Mesendoderm (in vitro differentiated cells): ENCODE data around the gene MSH3.

Source experiments
- DNase-seq: peaks from one replicate; pipeline ENCODE4 v3.0.0; 2013
- H2AK5ac ChIP-seq: 2 replicates; pipeline ENCODE4 v1.6.1; 2013; ENCODE audit warnings: low read length, inconsistent platforms
- H2BK120ac ChIP-seq: 2 replicates; pipeline ENCODE4 v1.6.1; 2013; ENCODE audit warnings: low read depth, mild to moderate bottlenecking, low read length, moderate library complexity, mixed read lengths
- H2BK15ac ChIP-seq: replicated peaks from 2 replicates; pipeline ENCODE4 v1.6.1; 2013; ENCODE audit warnings: low read depth, mild to moderate bottlenecking, moderate library complexity
- H2BK5ac ChIP-seq: 2 replicates; pipeline ENCODE4 v1.6.1; 2013; ENCODE audit warnings: low read length, inconsistent platforms
- H3K18ac ChIP-seq: 2 replicates; pipeline ENCODE4 v1.6.1; 2013; ENCODE audit warnings: mild to moderate bottlenecking, low read length, mixed read lengths
- H3K23ac ChIP-seq: one replicate; pipeline ENCODE4 v1.6.1; 2013; ENCODE audit warnings: low read length
- H3K27ac ChIP-seq: 2 replicates; pipeline ENCODE4 v1.5.1; 2013; ENCODE audit warnings: low read depth, mild to moderate bottlenecking, inconsistent platforms, low read length, moderate library complexity
- H3K27me3 ChIP-seq: 2 replicates; pipeline ENCODE4 v1.6.1; 2013; ENCODE audit warnings: low read length, control low read depth, mild to moderate bottlenecking, inconsistent platforms; ENCODE audit not compliant: insufficient read depth, poor library complexity
- H3K36me3 ChIP-seq: 2 replicates; pipeline ENCODE4 v1.6.1; 2013; ENCODE audit warnings: low read length, inconsistent platforms; ENCODE audit not compliant: control insufficient read depth, insufficient read depth
- H3K4ac ChIP-seq: one replicate; pipeline ENCODE4 v1.6.1; 2013; ENCODE audit warnings: low read depth, mild to moderate bottlenecking, low read length, moderate library complexity
- H3K4me1 ChIP-seq: 2 replicates; pipeline ENCODE4 v1.6.1; 2013; ENCODE audit warnings: low read depth, low read length, inconsistent platforms; ENCODE audit not compliant: control insufficient read depth
- H3K4me2 ChIP-seq: 2 replicates; pipeline ENCODE4 v1.6.1; 2013; ENCODE audit warnings: low read length
- H3K4me3 ChIP-seq: 2 replicates; pipeline ENCODE4 v1.5.1; 2013; ENCODE audit warnings: mild to moderate bottlenecking, low read length
- H3K56ac ChIP-seq: one replicate; pipeline ENCODE4 v1.6.1; 2013; ENCODE audit warnings: low read length
- H3K79me1 ChIP-seq: 2 replicates; pipeline ENCODE4 v1.6.1; 2013; ENCODE audit warnings: low read length, inconsistent platforms
- H3K79me2 ChIP-seq: 2 replicates; pipeline ENCODE4 v1.6.1; 2013; ENCODE audit warnings: mild to moderate bottlenecking, low read length; ENCODE audit not compliant: control insufficient read depth, insufficient read depth
- H3K9ac ChIP-seq: 2 replicates; pipeline ENCODE4 v1.6.1; 2013; ENCODE audit warnings: low read length, inconsistent platforms
- H4K5ac ChIP-seq: one replicate; pipeline ENCODE4 v1.6.1; 2013; ENCODE audit warnings: low read length
- H4K8ac ChIP-seq: one replicate; pipeline ENCODE4 v1.6.1; 2013; ENCODE audit warnings: low read depth, mild to moderate bottlenecking, control low read depth, low read length, moderate library complexity
- WGBS: extraction: QIAGEN DNeasy Blood & Tissue Kit; methylation state at CpG from one replicate; pipeline ENCODE4 v1.1.7; 2013; ENCODE audit warnings: low lambda C conversion rate, missing lambda C conversion rate; ENCODE audit not compliant: insufficient coverage; ENCODE audit errors: extremely low coverage; 5-methylcytosine and 5-hydroxymethylcytosine counted together

Gene MSH3

DNA sequence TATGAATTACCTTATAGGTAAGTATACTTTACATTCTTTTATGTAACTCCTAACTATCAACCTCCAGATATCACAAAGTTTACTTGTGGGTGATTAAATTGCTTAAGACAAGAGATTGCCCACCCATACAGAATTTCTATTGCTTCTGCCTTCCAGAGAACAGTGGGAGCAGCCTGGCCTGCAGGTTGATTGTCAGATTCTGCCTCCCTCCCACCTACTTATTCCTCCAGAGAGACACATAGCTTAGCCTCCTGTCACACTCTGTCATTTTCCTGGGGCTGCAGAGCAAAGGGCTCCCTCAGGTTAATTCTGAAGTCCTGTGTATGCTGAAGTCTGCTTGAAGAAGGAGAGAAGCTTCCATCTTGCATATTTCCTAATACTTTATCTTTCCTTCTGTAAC is 48.8 kb downstream of the MSH3 start:
- Histone ChIP-seq H3K4me3 (no peak overlapping the region), H3K56ac (no peak overlapping the region), H3K4me1 (peaks cover 3% of the 10 kb centered on the region), H4K8ac (no peak overlapping the region), H4K5ac (no peak overlapping the region), H2BK15ac (no peak overlapping the region), H2BK120ac (no peak overlapping the region), H3K23ac (no peak overlapping the region), H3K27me3 (no peaks in the 10 kb centered on the region), H3K18ac (no peak overlapping the region), H3K79me1 (no peaks in the 10 kb centered on the region), H2AK5ac (no peak overlapping the region), H3K27ac (no peak overlapping the region), H3K9ac (no peak overlapping the region), H3K4ac (no peak overlapping the region), H3K36me3 (no peaks in the 10 kb centered on the region), H3K4me2 (no peak overlapping the region), H2BK5ac (no peak overlapping the region), H3K79me2 (no peaks in the 10 kb centered on the region)
- DNase-seq = no peak

DNA sequence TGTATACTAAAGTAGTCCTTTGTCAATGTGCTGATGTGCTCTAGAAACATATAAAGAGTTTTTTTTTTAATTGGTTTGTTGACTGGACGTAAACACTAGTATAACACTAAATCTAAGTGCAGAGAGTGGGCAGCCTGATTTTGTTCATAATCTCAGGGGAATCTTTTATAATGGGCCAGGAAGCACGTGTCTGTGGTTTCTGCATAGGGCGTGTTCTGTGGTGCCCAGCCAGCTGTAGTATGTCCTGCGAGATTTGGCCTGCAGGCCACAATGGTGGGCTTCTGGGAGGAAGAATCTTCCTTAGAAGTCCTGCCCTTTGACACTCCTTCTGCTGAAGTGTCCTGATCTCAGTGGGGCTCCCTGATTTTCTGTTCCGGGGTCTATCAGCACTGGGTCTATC is 49.3 kb downstream of the MSH3 start:
- DNase-seq = no peak
- H3K79me2 ChIP-seq = no peaks in the 10 kb centered on the region
- H3K4me3 ChIP-seq = no peak overlapping the region
- H4K8ac ChIP-seq = no peak overlapping the region
- H3K27ac ChIP-seq = peak overlapping the region; percentile 6
- H3K4ac ChIP-seq = no peak overlapping the region
- H3K4me2 ChIP-seq = no peak overlapping the region
- H3K4me1 ChIP-seq = peaks cover 3% of the 10 kb centered on the region
- H3K23ac ChIP-seq = no peak overlapping the region
- no peak overlapping the region for H2AK5ac ChIP-seq
- no peak overlapping the region for H2BK15ac ChIP-seq
- H3K27me3 ChIP-seq = no peaks in the 10 kb centered on the region
- no CpG with 5 or more reads among the region's 5 CpGs for WGBS
- H3K56ac ChIP-seq = no peak overlapping the region
- no peaks in the 10 kb centered on the region for H3K79me1 ChIP-seq
- no peak overlapping the region for H3K18ac ChIP-seq
- H2BK5ac ChIP-seq = no peak overlapping the region
- H3K36me3 ChIP-seq = no peaks in the 10 kb centered on the region
- no peak overlapping the region for H4K5ac ChIP-seq
- H3K9ac ChIP-seq = no peak overlapping the region
- no peak overlapping the region for H2BK120ac ChIP-seq

DNA sequence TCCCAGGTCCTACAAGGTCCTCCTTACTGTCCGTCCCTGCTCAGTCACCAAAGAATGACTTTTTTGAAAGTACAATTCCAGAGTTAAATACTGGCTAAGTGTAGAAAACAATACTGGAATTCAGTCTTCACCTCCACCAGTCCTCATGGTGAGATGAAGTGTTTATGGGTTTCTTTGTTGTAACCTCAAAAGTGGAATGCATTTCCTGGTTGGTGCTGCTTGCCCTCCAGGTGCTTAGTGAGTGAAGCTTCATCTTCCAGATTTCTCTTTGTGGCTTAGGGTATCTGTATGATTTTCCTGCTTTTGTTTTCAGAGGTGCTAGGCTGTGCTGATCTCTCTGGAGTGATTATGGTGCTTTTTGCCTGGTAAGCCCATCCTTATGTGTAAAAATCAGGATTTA is 49.8 kb downstream of the MSH3 start:
- H3K27ac ChIP-seq = peak overlapping the region; percentile 6
- H3K4me3 ChIP-seq = no peak overlapping the region
- H3K18ac ChIP-seq = no peak overlapping the region
- no peak overlapping the region for H2AK5ac ChIP-seq
- no peak overlapping the region for H2BK120ac ChIP-seq
- no peaks in the 10 kb centered on the region for H3K79me1 ChIP-seq
- DNase-seq = peak; percentile 54
- H3K4me2 ChIP-seq = no peak overlapping the region
- WGBS = no CpG with 5 or more reads among the region's 1 CpG
- no peaks in the 10 kb centered on the region for H3K79me2 ChIP-seq
- H3K27me3 ChIP-seq = no peaks in the 10 kb centered on the region
- no peak overlapping the region for H3K56ac ChIP-seq
- peaks cover 3% of the 10 kb centered on the region for H3K4me1 ChIP-seq
- H3K9ac ChIP-seq = no peak overlapping the region
- H3K23ac ChIP-seq = no peak overlapping the region
- no peaks in the 10 kb centered on the region for H3K36me3 ChIP-seq
- no peak overlapping the region for H2BK5ac ChIP-seq
- no peak overlapping the region for H3K4ac ChIP-seq
- no peak overlapping the region for H4K5ac ChIP-seq
- H4K8ac ChIP-seq = no peak overlapping the region
- no peak overlapping the region for H2BK15ac ChIP-seq

DNA sequence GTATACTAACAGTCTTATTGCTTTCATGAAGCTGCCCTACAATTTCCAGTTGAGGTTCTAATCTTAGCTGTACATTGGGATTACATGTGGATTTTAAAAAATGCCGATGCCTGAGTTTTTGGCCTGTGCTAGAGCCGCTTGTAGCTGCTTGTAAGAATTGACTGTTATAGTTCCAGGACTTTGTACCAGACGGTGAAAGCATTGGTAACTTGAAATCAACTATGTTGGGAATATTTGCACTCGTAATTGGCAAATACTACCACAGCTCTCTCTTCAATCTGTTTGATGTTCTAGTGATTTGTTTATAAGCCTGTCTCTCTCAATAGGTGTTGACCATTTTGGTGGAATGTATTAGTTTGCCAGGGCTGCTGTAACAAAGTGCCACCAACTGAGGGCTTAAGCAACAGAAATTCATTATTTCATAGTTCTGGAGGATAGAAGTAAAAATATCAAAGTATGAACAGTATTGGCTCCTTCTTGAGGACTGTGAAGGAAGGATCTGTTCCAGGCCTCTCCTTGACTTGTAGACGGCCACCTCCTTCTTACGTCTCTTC is 50.8 kb downstream of the MSH3 start:
- WGBS = no CpG with 5 or more reads among the region's 6 CpGs
- Histone ChIP-seq H3K18ac (no peak overlapping the region), H2BK15ac (no peak overlapping the region), H3K79me2 (no peaks in the 10 kb centered on the region), H3K79me1 (no peaks in the 10 kb centered on the region), H2AK5ac (no peak overlapping the region), H3K36me3 (no peaks in the 10 kb centered on the region), H3K9ac (no peak overlapping the region), H3K23ac (no peak overlapping the region), H3K4me1 (peaks cover 3% of the 10 kb centered on the region), H4K5ac (no peak overlapping the region), H2BK120ac (no peak overlapping the region), H3K4ac (no peak overlapping the region), H3K4me2 (no peak overlapping the region), H3K4me3 (no peak overlapping the region), H3K56ac (no peak overlapping the region), H2BK5ac (no peak overlapping the region), H4K8ac (no peak overlapping the region), H3K27ac (no peak overlapping the region), H3K27me3 (no peaks in the 10 kb centered on the region)
- DNase-seq = no peak

DNA sequence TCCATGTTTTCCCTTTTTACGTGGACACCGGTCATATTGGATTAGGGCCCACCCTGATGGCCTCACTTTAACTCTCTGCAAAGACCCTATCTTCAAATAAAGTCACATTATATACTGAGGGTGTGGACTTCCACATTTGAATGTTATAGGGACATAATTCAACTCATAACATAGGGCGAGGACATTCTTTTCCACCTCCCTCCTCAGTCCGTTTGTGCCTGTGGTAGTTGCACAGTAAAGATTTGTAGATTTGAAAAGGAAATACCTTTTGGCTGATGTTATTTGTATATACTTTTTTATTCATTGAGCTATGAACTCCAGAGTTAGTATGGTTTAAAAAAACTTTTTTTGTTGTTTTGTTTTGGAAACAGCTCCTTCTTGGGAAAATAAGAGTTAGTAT is 51.3 kb downstream of the MSH3 start:
- no peak overlapping the region for H2BK120ac ChIP-seq
- no peak overlapping the region for H3K9ac ChIP-seq
- no peaks in the 10 kb centered on the region for H3K79me1 ChIP-seq
- H3K4me2 ChIP-seq = no peak overlapping the region
- no peaks in the 10 kb centered on the region for H3K27me3 ChIP-seq
- no peak for DNase-seq
- H3K4me1 ChIP-seq = peaks cover 3% of the 10 kb centered on the region
- no peaks in the 10 kb centered on the region for H3K79me2 ChIP-seq
- no peak overlapping the region for H3K27ac ChIP-seq
- no peaks in the 10 kb centered on the region for H3K36me3 ChIP-seq
- H2BK15ac ChIP-seq = no peak overlapping the region
- no peak overlapping the region for H4K8ac ChIP-seq
- WGBS = no CpG with 5 or more reads among the region's 4 CpGs
- H3K56ac ChIP-seq = no peak overlapping the region
- H3K23ac ChIP-seq = no peak overlapping the region
- H3K18ac ChIP-seq = no peak overlapping the region
- H2AK5ac ChIP-seq = no peak overlapping the region
- H3K4ac ChIP-seq = no peak overlapping the region
- no peak overlapping the region for H4K5ac ChIP-seq
- no peak overlapping the region for H3K4me3 ChIP-seq
- no peak overlapping the region for H2BK5ac ChIP-seq

DNA sequence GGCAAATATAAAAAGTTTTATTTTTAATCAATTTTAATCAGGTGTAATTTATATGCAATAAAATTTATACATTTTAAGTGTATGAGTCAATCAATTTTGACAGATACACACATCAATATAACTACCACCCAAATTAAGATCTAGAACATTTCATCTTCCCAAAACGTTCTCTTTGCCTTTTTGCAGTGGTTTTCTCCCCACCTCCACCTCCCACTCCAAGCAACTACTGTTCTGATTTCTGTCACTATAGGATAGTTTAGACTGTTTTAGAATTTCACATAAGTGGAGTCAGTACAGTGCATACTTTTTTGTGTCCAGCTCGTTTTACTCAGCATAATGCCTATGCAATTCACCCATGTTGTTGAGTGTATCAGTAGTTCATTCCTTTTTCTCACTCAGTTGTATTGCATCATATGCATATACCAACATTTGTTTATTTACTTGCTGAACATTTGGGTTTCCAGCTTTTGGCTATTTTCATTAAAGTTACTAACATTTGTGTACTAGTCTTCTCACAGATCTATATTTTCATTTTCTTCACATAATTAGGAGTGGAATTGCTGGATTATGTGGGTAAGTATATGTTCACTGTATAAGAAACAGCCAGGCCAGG is 52.5 kb downstream of the MSH3 start:
- WGBS = no CpG with 5 or more reads among the region's 2 CpGs
- H3K23ac ChIP-seq = no peak overlapping the region

More for the DNA sequence above, 52.5 kb downstream of the MSH3 start:
- Histone ChIP-seq H2AK5ac (no peak overlapping the region), H3K79me1 (no peaks in the 10 kb centered on the region), H4K5ac (no peak overlapping the region), H3K79me2 (no peaks in the 10 kb centered on the region), H3K4me1 (peaks cover 3% of the 10 kb centered on the region), H3K36me3 (no peaks in the 10 kb centered on the region), H3K18ac (no peak overlapping the region), H2BK5ac (no peak overlapping the region), H3K4me3 (no peak overlapping the region), H3K56ac (no peak overlapping the region), H3K9ac (no peak overlapping the region), H3K27ac (no peak overlapping the region), H3K27me3 (no peaks in the 10 kb centered on the region), H3K4me2 (no peak overlapping the region), H3K4ac (no peak overlapping the region), H2BK15ac (no peak overlapping the region), H4K8ac (no peak overlapping the region), H2BK120ac (no peak overlapping the region)
- no peak for DNase-seq
